CD14-positive monocyte (primary cell): ENCODE data around the gene PDZK1IP1. TPM values are rescaled to one million over a fixed set of nuclear protein-coding genes. Genes with fewer than 3 reads are reported as not detected.

Experiments
- DNase-seq, 3 donors: peaks; one replicate each; pipeline ENCODE4 v3.0.0-alpha.2; 2011 to 2022
- H2AFZ ChIP-seq: 2 replicates; pipeline ENCODE4 v1.6.0; 2012; ENCODE audit warnings: mild to moderate bottlenecking, low read depth, low read length, inconsistent platforms; ENCODE audit not compliant: insufficient read depth, poor library complexity, severe bottlenecking
- H3K27ac ChIP-seq, 2 donors: 1 replicate in 1 of 2; 2 replicates in 1 of 2; pipeline ENCODE4 v1.5.1; 2012 to 2013; ENCODE audit warnings: low read length in 2 of 2, control low read depth in 1 of 2, inconsistent platforms in 1 of 2, low read depth in 1 of 2, mild to moderate bottlenecking in 1 of 2
- H3K27me3 ChIP-seq, 2 donors: one replicate each; pipeline versions ENCODE4 v1.6.0 to v1.6.1; 2011 to 2013; ENCODE audit warnings: low read length in 2 of 2; ENCODE audit not compliant: control insufficient read depth in 2 of 2, insufficient read depth in 2 of 2
- H3K36me3 ChIP-seq, 2 donors: replicated peaks in 1 of 2; 1 replicate in 1 of 2; 2 replicates in 1 of 2; pipeline versions ENCODE4 v1.5.1 to v1.6.1; 2012 to 2013; ENCODE audit warnings: low read length in 2 of 2, control low read depth in 1 of 2, inconsistent platforms in 1 of 2, mild to moderate bottlenecking in 1 of 2; ENCODE audit not compliant: insufficient read depth in 2 of 2, control insufficient read depth in 1 of 2
- H3K4me1 ChIP-seq, 2 donors: 1 replicate in 1 of 2; 2 replicates in 1 of 2; pipeline versions ENCODE4 v1.5.1 to v1.6.1; 2012 to 2013; ENCODE audit warnings: low read length in 2 of 2, control low read depth in 1 of 2, inconsistent platforms in 1 of 2, mild to moderate bottlenecking in 1 of 2, moderate library complexity in 1 of 2; ENCODE audit not compliant: insufficient read depth in 2 of 2, control insufficient read depth in 1 of 2
- H3K4me2 ChIP-seq: replicated peaks from 2 replicates; pipeline ENCODE3; 2012; ENCODE audit warnings: low read length, moderate library complexity, mild to moderate bottlenecking; ENCODE audit not compliant: poor library complexity, severe bottlenecking; ENCODE audit errors: extremely low read depth
- H3K4me3 ChIP-seq, 3 experiments: fragments of 200-600 bp in 1 of 3; sonication (generic) in 1 of 3; replicated peaks in 1 of 3; 1 replicate in 2 of 3; 2 replicates in 1 of 3; pipeline ENCODE4 v1.5.1; 2011 to 2013; ENCODE audit warnings: low read length in 3 of 3, mild to moderate bottlenecking in 3 of 3, control low read depth in 2 of 3, low read depth in 2 of 3, inconsistent platforms in 1 of 3, moderate library complexity in 1 of 3
- H3K79me2 ChIP-seq: 2 replicates; pipeline ENCODE4 v1.6.0; 2012; ENCODE audit warnings: mild to moderate bottlenecking, control low read depth, inconsistent platforms, low read length, moderate library complexity; ENCODE audit not compliant: insufficient read depth
- H3K9ac ChIP-seq: 2 replicates; pipeline ENCODE4 v1.6.0; 2017; ENCODE audit warnings: low read length, mild to moderate bottlenecking; ENCODE audit not compliant: insufficient read depth, poor library complexity, severe bottlenecking
- H3K9me3 ChIP-seq, 2 donors: replicated peaks in 1 of 2; 1 replicate in 1 of 2; 2 replicates in 1 of 2; pipeline versions ENCODE4 v1.5.1 to v1.6.1; 2012 to 2013; ENCODE audit warnings: low read length in 2 of 2, control low read depth in 1 of 2; ENCODE audit not compliant: control insufficient read depth in 1 of 2, insufficient read depth in 1 of 2
- H4K20me1 ChIP-seq: 2 replicates; pipeline ENCODE4 v1.6.0; 2012; ENCODE audit warnings: mild to moderate bottlenecking, low read length, control low read depth, moderate library complexity; ENCODE audit not compliant: insufficient read depth
- H3K27ac Mint-ChIP-seq, 7 donors: one replicate each; pipeline ENCODE4 v1.8.0; 2020; ENCODE audit warnings: mild to moderate bottlenecking in 7 of 7, mixed read lengths in 7 of 7, moderate library complexity in 6 of 7, inconsistent platforms in 2 of 7
- H3K27me3 Mint-ChIP-seq, 3 donors: one replicate each; pipeline ENCODE4 v1.8.0; 2021 to 2022; ENCODE audit warnings: low read depth in 3 of 3, mild to moderate bottlenecking in 3 of 3, mixed read lengths in 3 of 3, moderate library complexity in 3 of 3, inconsistent platforms in 1 of 3
- H3K36me3 Mint-ChIP-seq, 2 donors: one replicate each; pipeline ENCODE4 v1.8.0; 2020; ENCODE audit warnings: mixed read lengths in 2 of 2, inconsistent platforms in 1 of 2, mild to moderate bottlenecking in 1 of 2
- H3K4me1 Mint-ChIP-seq: one replicate; pipeline ENCODE4 v1.8.0; 2020; ENCODE audit warnings: mild to moderate bottlenecking, mixed read lengths
- H3K4me3 Mint-ChIP-seq, 2 donors: one replicate each; pipeline ENCODE4 v1.8.0; 2020; ENCODE audit warnings: mild to moderate bottlenecking in 2 of 2, mixed read lengths in 2 of 2, moderate library complexity in 1 of 2
- H3K9me3 Mint-ChIP-seq, 7 donors: one replicate each; pipeline ENCODE4 v1.8.0; 2020 to 2022; ENCODE audit warnings: mixed read lengths in 7 of 7, mild to moderate bottlenecking in 6 of 7, moderate library complexity in 6 of 7, inconsistent platforms in 2 of 7
- WGBS: methylation state at CpG from one replicate; pipeline ENCODE4 v1.1.5; 2013; ENCODE audit warnings: missing lambda C conversion rate; ENCODE audit not compliant: insufficient coverage; 5-methylcytosine and 5-hydroxymethylcytosine counted together
- intact Hi-C, 2 donors: fragments of 100-400 bp; cut with micrococcal nuclease; formaldehyde crosslinking; loops; one replicate each; pipeline versions ENCODE4 v1.15.0 to v1.15.1; 2023
- polyA plus RNA-seq, 3 donors: library from polyadenylated mRNA; depleted of rRNA in 1 of 3; unstranded in 2 of 3; stranded (reverse) in 1 of 3; fragments of 300-500 nt in 2 of 3; fragments of >200 nt in 1 of 3; fragmentation: Illumina TruSeq in 2 of 3; gene quantifications; 1 replicate in 2 of 3; 2 replicates in 1 of 3; pipeline ENCODE4 v1.2.3, GENCODE V29; 2012 to 2021
- TF ChIP-seq, protein P1 (sequence below): fragments of 200-600 bp; IDR thresholded peaks from one replicate; pipeline ENCODE4 v1.8.0; 2022; ENCODE audit warnings: antibody characterized with exemption, mild to moderate bottlenecking

PDZK1IP1 gene
- polyA plus RNA-seq, 3 donors, result 1.4 TPM; not detected in 2

DNA sequence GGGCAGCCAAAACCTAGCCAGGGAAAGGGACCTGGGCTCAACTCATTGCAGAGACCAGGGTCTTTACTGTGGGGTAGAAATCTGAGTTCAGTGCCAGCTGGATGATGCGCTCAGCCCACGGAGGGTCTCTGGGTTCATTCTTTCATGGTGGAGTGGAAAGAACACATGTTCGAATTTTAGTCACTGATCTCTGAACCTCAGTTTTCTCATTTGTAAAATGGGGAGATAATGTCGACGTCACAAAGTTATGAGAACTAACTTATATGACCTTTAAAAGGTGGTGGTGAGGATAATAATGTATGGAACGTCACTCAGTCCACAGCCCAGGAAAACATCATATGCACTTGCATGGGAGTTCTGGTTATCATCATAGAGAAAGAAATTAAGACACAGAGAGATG lies 43.4 kb upstream of the PDZK1IP1 start:
- Mint-ChIP-seq H3K27me3 (peaks cover 77 to 96% (median 81%) of the 10 kb centered on the region in 3 donors), H3K4me1 (peaks cover 46% of the 10 kb centered on the region), H3K4me3 (peak overlapping the region in 1 of 2 donors; percentile 92), H3K27ac (no peak overlapping the region), H3K9me3 (peaks cover 0 to 35% (median 23%) of the 10 kb centered on the region in 7 donors), H3K36me3 (peaks cover 12 to 16% of the 10 kb centered on the region in 2 donors)
- Histone ChIP-seq H3K27ac (no peak overlapping the region), H4K20me1 (peaks cover 5% of the 10 kb centered on the region), H3K27me3 (peaks cover 60 to 85% of the 10 kb centered on the region in 2 donors), H3K9ac (no peak overlapping the region), H3K4me2 (no peak overlapping the region), H3K4me3 (no peak overlapping the region), H3K79me2 (no peaks in the 10 kb centered on the region), H3K36me3 (no peaks in the 10 kb centered on the region), H3K4me1 (peaks cover 30 to 31% of the 10 kb centered on the region in 2 donors), H2AFZ (no peak overlapping the region), H3K9me3 (peaks cover 0 to 21% of the 10 kb centered on the region in 2 donors)
- intact Hi-C loops, result loop anchor here in 1 of 2 donors (5.0 kb wide), 1 partner anchor 199 kb away; no protein-coding TSS in a partner anchor
- TF ChIP-seq, protein P1, sequence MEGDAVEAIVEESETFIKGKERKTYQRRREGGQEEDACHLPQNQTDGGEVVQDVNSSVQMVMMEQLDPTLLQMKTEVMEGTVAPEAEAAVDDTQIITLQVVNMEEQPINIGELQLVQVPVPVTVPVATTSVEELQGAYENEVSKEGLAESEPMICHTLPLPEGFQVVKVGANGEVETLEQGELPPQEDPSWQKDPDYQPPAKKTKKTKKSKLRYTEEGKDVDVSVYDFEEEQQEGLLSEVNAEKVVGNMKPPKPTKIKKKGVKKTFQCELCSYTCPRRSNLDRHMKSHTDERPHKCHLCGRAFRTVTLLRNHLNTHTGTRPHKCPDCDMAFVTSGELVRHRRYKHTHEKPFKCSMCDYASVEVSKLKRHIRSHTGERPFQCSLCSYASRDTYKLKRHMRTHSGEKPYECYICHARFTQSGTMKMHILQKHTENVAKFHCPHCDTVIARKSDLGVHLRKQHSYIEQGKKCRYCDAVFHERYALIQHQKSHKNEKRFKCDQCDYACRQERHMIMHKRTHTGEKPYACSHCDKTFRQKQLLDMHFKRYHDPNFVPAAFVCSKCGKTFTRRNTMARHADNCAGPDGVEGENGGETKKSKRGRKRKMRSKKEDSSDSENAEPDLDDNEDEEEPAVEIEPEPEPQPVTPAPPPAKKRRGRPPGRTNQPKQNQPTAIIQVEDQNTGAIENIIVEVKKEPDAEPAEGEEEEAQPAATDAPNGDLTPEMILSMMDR, result no peak
- DNase-seq, result no peak
- 75% methylated on average over 2 of the region's 6 CpGs for WGBS

GRCh38 chr1:47232187-47232874 lies 42.5 kb upstream of the PDZK1IP1 start, which contains the start of gene TAL1:
Gene TAL1 (minus strand): TSS chr1:47232225. CDS start chr1:47225888, 6,337 bp downstream.
- H3K27me3 ChIP-seq, result peaks cover 69 to 89% of the 10 kb centered on the region in 2 donors
- peaks cover 83 to 99% (median 90%) of the 10 kb centered on the region in 3 donors for H3K27me3 Mint-ChIP-seq
- peaks cover 0 to 35% (median 23%) of the 10 kb centered on the region in 7 donors for H3K9me3 Mint-ChIP-seq
- TF ChIP-seq, protein P1, result no peak
- 4% methylated on average over 49 of the region's 51 CpGs for WGBS
- H2AFZ ChIP-seq, result peak within 1 kb of the TSS; percentile 59
- peak; percentile 21 to 36 (median 22) for DNase-seq
- peaks cover 12 to 16% of the 10 kb centered on the region in 2 donors for H3K36me3 Mint-ChIP-seq
- intact Hi-C loops, result loop anchor here in 1 of 2 donors (5.0 kb wide), 1 partner anchor 200 kb away; no protein-coding TSS in a partner anchor
- peak within 1 kb of the TSS; percentile 5 to 91 (median 74) for H3K27ac Mint-ChIP-seq
- no peaks in the 10 kb centered on the region for H3K79me2 ChIP-seq
- peak within 1 kb of the TSS; percentile 84 to 98 for H3K4me3 Mint-ChIP-seq
- no peak within 1 kb of the TSS for H3K27ac ChIP-seq
- H3K4me1 Mint-ChIP-seq, result peaks cover 42% of the 10 kb centered on the region
- peak within 1 kb of the TSS; percentile 10 to 73 (median 36) for H3K4me3 ChIP-seq
- peaks cover 5% of the 10 kb centered on the region for H4K20me1 ChIP-seq
- peaks cover 30 to 31% of the 10 kb centered on the region in 2 donors for H3K4me1 ChIP-seq
- peak within 1 kb of the TSS; percentile 33 for H3K9ac ChIP-seq
- H3K36me3 ChIP-seq, result no peaks in the 10 kb centered on the region
- peak within 1 kb of the TSS; percentile 85 for H3K4me2 ChIP-seq
- peaks cover 0 to 21% of the 10 kb centered on the region in 2 donors for H3K9me3 ChIP-seq
